Keratinocyte (primary cell): ENCODE measurements around the gene ERBB4. TPM values are rescaled to one million over a fixed set of nuclear protein-coding genes. Genes with fewer than 3 reads are reported as not detected.

Source experiments
- DNase-seq: peaks from one replicate; pipeline ENCODE4 v3.0.0-alpha.2; 2011; ENCODE audit warnings: low read depth, missing footprints, low spot score
- FAIRE-seq: peaks from 2 replicates; lab custom pipeline; 2011; peaks lifted over from hg19 to GRCh38; lab: Jason Lieb, UNC
- H2AFZ ChIP-seq: 2 replicates; pipeline ENCODE4 v1.6.0; 2012; ENCODE audit warnings: low read length, control low read depth, inconsistent platforms; ENCODE audit not compliant: control insufficient read depth
- H3K27ac ChIP-seq: 2 replicates; pipeline ENCODE4 v1.5.1; 2011; ENCODE audit warnings: low read length; ENCODE audit not compliant: control insufficient read depth, insufficient read depth
- H3K27me3 ChIP-seq: 3 replicates; pipeline ENCODE4 v1.6.0; 2011; ENCODE audit warnings: low read length; ENCODE audit not compliant: control insufficient read depth, insufficient read depth; ENCODE audit errors: extremely low read depth
- H3K36me3 ChIP-seq, 2 experiments: 2 replicates in 1 of 2; 3 replicates in 1 of 2; pipeline ENCODE4 v1.5.1; 2011; ENCODE audit warnings: low read length in 2 of 2, mild to moderate bottlenecking in 1 of 2; ENCODE audit not compliant: control insufficient read depth in 2 of 2, insufficient read depth in 2 of 2; ENCODE audit errors: extremely low read depth in 1 of 2
- H3K4me1 ChIP-seq: 3 replicates; pipeline ENCODE4 v1.5.1; 2011; ENCODE audit warnings: low read length; ENCODE audit not compliant: control insufficient read depth, insufficient read depth; ENCODE audit errors: extremely low read depth
- H3K4me2 ChIP-seq: 3 replicates; pipeline ENCODE4 v1.6.0; 2011; ENCODE audit warnings: low read depth, low read length; ENCODE audit not compliant: control insufficient read depth, insufficient read depth; ENCODE audit errors: extremely low read depth
- H3K4me3 ChIP-seq, 3 experiments: fragments of 200-600 bp in 1 of 3; sonication (generic) in 1 of 3; 2 replicates in 2 of 3; 3 replicates in 1 of 3; pipeline ENCODE4 v1.5.1; 2011 to 2016; ENCODE audit warnings: low read length in 3 of 3, mild to moderate bottlenecking in 3 of 3, control low read depth in 2 of 3, inconsistent platforms in 1 of 3, low read depth in 1 of 3, mixed read lengths in 1 of 3, mixed run types in 1 of 3, moderate library complexity in 1 of 3; ENCODE audit not compliant: control insufficient read depth in 2 of 3, insufficient read depth in 2 of 3; ENCODE audit errors: extremely low read depth in 1 of 3
- H3K79me2 ChIP-seq: 2 replicates; pipeline ENCODE4 v1.6.0; 2012; ENCODE audit warnings: low read length; ENCODE audit not compliant: control insufficient read depth, insufficient read depth
- H3K9ac ChIP-seq: 3 replicates; pipeline ENCODE4 v1.6.0; 2011; ENCODE audit warnings: low read length; ENCODE audit not compliant: control insufficient read depth, insufficient read depth; ENCODE audit errors: extremely low read depth
- H3K9me1 ChIP-seq: 3 replicates; pipeline ENCODE4 v1.6.0; 2011; ENCODE audit warnings: low read length; ENCODE audit not compliant: control insufficient read depth, insufficient read depth; ENCODE audit errors: extremely low read depth
- H3K9me3 ChIP-seq: 2 replicates; pipeline ENCODE4 v1.5.1; 2012; ENCODE audit warnings: low read depth, low read length; ENCODE audit not compliant: control insufficient read depth
- H4K20me1 ChIP-seq: 3 replicates; pipeline ENCODE4 v1.6.0; 2011; ENCODE audit warnings: low read length; ENCODE audit not compliant: control insufficient read depth, insufficient read depth; ENCODE audit errors: extremely low read depth
- CTCF ChIP-seq, 3 experiments: IDR thresholded peaks in 1 of 3; conservative IDR thresholded peaks in 1 of 3; optimal IDR thresholded peaks in 1 of 3; 2 replicates in 2 of 3; 3 replicates in 1 of 3; pipeline versions ENCODE3 to v1.5.1; 2011; ENCODE audit warnings: low read length in 3 of 3, mild to moderate bottlenecking in 3 of 3, moderate library complexity in 2 of 3, control low read depth in 1 of 3, inconsistent platforms in 1 of 3; ENCODE audit not compliant: insufficient read depth in 2 of 3; ENCODE audit errors: extremely low read depth in 1 of 3
- EZH2 ChIP-seq: IDR thresholded peaks from one replicate; pipeline ENCODE4 v1.6.1; 2012; ENCODE audit warnings: inconsistent platforms, mild to moderate bottlenecking, low read length, moderate library complexity
- dilution Hi-C: fragments of 300-500 bp; cut with MboI; formaldehyde crosslinking; loops from one replicate; pipeline ENCODE4 v1.7.0; 2020; ENCODE audit warnings: low sequenced_read_pairs; ENCODE audit not compliant: extremely low pct_ligation_motif_present
- polyA plus RNA-seq, 5 experiments: library from polyadenylated mRNA; depleted of rRNA in 3 of 5; stranded (reverse) in 3 of 5; stranded (forward) in 1 of 5; unstranded in 1 of 5; fragments of >200 nt; gene quantifications; 1 replicate in 1 of 5; 2 replicates in 3 of 5; 3 replicates in 1 of 5; pipeline versions ENCODE4 v1.2.1 to v1.2.3, GENCODE V29; 2011 to 2012; ENCODE audit warnings: missing spikeins in 2 of 5, low read depth in 1 of 5, low replicate concordance in 1 of 5

ERBB4 gene
- polyA plus RNA-seq, 1 donor (not counting 4 experiments of a cell fraction or from before 2014, with no cell fraction given), result 0.01 TPM

- dilution Hi-C loops, result no loop called here
- no peak overlapping the region for H3K27ac ChIP-seq
- DNase-seq (no peak), FAIRE-seq (no peak)
- H3K79me2 ChIP-seq, result no peaks in the 10 kb centered on the region
- no peaks in the 10 kb centered on the region for H3K9me3 ChIP-seq
- H3K27me3 ChIP-seq, result no peaks in the 10 kb centered on the region
- H3K9me1 ChIP-seq, result no peaks in the 10 kb centered on the region
- H3K4me3 ChIP-seq, result no peak overlapping the region
- no peaks in the 10 kb centered on the region for H3K4me1 ChIP-seq
- H3K36me3 ChIP-seq, result no peaks in the 10 kb centered on the region
- H3K9ac ChIP-seq, result no peak overlapping the region
- no peak overlapping the region for H3K4me2 ChIP-seq
- TF ChIP-seq CTCF (optimal IDR thresholded peaks at IDR 0.05 in 1 of 3, IDR thresholded peaks at IDR 0.05 in 1 of 3, conservative IDR thresholded peaks at IDR 0.05 in 1 of 3; ENCODE audit: extremely low read depth in 1 of 3, insufficient read depth in 2 of 3, low read length in 3 of 3), result no peak
- TF ChIP-seq EZH2, result no peak
- H4K20me1 ChIP-seq, result no peaks in the 10 kb centered on the region
- H2AFZ ChIP-seq, result no peak overlapping the region
Measured at GRCh38 chr2:211494085-211494484, 1044.5 kb downstream of the ERBB4 start.

DNA sequence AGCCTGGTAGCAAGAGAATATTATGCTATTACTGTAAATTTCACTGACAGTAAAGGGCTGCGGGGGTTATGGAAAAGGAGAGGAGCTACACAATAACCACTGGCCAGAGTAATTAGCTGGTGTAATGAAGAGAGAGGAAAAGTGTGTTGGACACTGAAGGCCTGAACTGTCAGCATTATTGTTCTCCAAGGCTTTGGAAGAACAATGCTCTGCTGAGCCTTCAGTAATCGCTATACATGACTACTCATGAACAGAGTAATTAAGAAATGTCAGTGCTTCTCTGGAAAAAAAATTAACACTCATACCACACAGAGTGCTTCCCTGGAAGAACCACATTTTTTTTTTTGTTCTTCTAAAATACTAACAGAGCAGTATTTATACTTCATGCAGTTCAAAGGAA is 1050.9 kb downstream of the ERBB4 start:
- Histone ChIP-seq H3K9me1 (no peaks in the 10 kb centered on the region), H3K79me2 (no peaks in the 10 kb centered on the region), H3K27ac (no peak overlapping the region), H3K4me2 (no peak overlapping the region), H4K20me1 (no peaks in the 10 kb centered on the region), H3K4me1 (no peaks in the 10 kb centered on the region), H3K36me3 (no peaks in the 10 kb centered on the region), H2AFZ (no peak overlapping the region), H3K9ac (no peak overlapping the region), H3K4me3 (no peak overlapping the region), H3K27me3 (no peaks in the 10 kb centered on the region), H3K9me3 (no peaks in the 10 kb centered on the region)
- dilution Hi-C loops, result no loop called here
- DNase-seq (no peak), FAIRE-seq (no peak)
- no peak for TF ChIP-seq CTCF (optimal IDR thresholded peaks at IDR 0.05 in 1 of 3, IDR thresholded peaks at IDR 0.05 in 1 of 3, conservative IDR thresholded peaks at IDR 0.05 in 1 of 3; ENCODE audit: extremely low read depth in 1 of 3, insufficient read depth in 2 of 3, low read length in 3 of 3)
- TF ChIP-seq EZH2, result no peak
